ENCODE measurements around the gene FPR1.

FPR1 gene

GRCh38 chr19:51766461-51766860 is 14.8 kb upstream of the FPR1 start:
- no peaks in the 10 kb centered on the region for H3K9me3 ChIP-seq
- H3K4me3 ChIP-seq, result no peak overlapping the region
- in situ Hi-C loops (cut with MboI; ENCODE audit: low sequenced_read_pairs), result no loop called here
- no peaks in the 10 kb centered on the region for H3K4me1 ChIP-seq
- no peak for DNase-seq (ENCODE audit: low spot score in 2 of 2)
- no peaks in the 10 kb centered on the region for H3K36me3 ChIP-seq (replicated peaks)
- no peaks in the 10 kb centered on the region for H3K27me3 ChIP-seq (ENCODE audit: low read depth)

- Histone ChIP-seq H3K4me1 (no peaks in the 10 kb centered on the region), H3K4me3 (no peak overlapping the region), H3K36me3 (replicated peaks) (no peaks in the 10 kb centered on the region), H3K27me3 (ENCODE audit: low read depth) (no peaks in the 10 kb centered on the region), H3K9me3 (no peaks in the 10 kb centered on the region)
- no peak for DNase-seq (ENCODE audit: low spot score in 2 of 2)
- in situ Hi-C loops (cut with MboI; ENCODE audit: low sequenced_read_pairs), result no loop called here
These were observed 13.4 kb upstream of the FPR1 start for GRCh38 chr19:51765086-51765485.

GRCh38 chr19:51761696-51762095 is 10.0 kb upstream of the FPR1 start:
- Histone ChIP-seq H3K27me3 (ENCODE audit: low read depth) (no peaks in the 10 kb centered on the region), H3K4me3 (no peak overlapping the region)

GRCh38 chr19:51760697-51761356 is 9.1 kb upstream of the FPR1 start, which contains the start of gene FPR2:
FPR2 (plus strand) TSS chr19:51761180; CDS start chr19:51768659, 7,479 bp downstream.
- Histone ChIP-seq H3K4me3 (no peak within 1 kb of the TSS), H3K27me3 (ENCODE audit: low read depth) (no peaks in the 10 kb centered on the region), H3K36me3 (replicated peaks) (no peaks in the 10 kb centered on the region), H3K4me1 (no peaks in the 10 kb centered on the region), H3K9me3 (no peaks in the 10 kb centered on the region)
- no peak for DNase-seq (ENCODE audit: low spot score in 2 of 2)
- in situ Hi-C loops (cut with MboI; ENCODE audit: low sequenced_read_pairs), result no loop called here

More at GRCh38 chr19:51761696-51762095, 10.0 kb upstream of the FPR1 start:
- H3K36me3 ChIP-seq (replicated peaks), result no peaks in the 10 kb centered on the region
- no peak for DNase-seq (ENCODE audit: low spot score in 2 of 2)
- no peaks in the 10 kb centered on the region for H3K9me3 ChIP-seq
- in situ Hi-C loops (cut with MboI; ENCODE audit: low sequenced_read_pairs), result no loop called here
- H3K4me1 ChIP-seq, result no peaks in the 10 kb centered on the region

GRCh38 chr19:51755571-51755970 is 3.9 kb upstream of the FPR1 start:
- in situ Hi-C loops (cut with MboI; ENCODE audit: low sequenced_read_pairs), result no loop called here

GRCh38 chr19:51754770-51755169 is 3.1 kb upstream of the FPR1 start:
- H3K4me3 ChIP-seq, result no peak overlapping the region
- in situ Hi-C loops (cut with MboI; ENCODE audit: low sequenced_read_pairs), result no loop called here

More at GRCh38 chr19:51755571-51755970, 3.9 kb upstream of the FPR1 start:
- Histone ChIP-seq H3K4me3 (no peak overlapping the region), H3K36me3 (replicated peaks) (no peaks in the 10 kb centered on the region), H3K9me3 (no peaks in the 10 kb centered on the region), H3K4me1 (no peaks in the 10 kb centered on the region), H3K27me3 (ENCODE audit: low read depth) (no peaks in the 10 kb centered on the region)
- DNase-seq (ENCODE audit: low spot score in 2 of 2), result no peak

GRCh38 chr19:51754109-51754508 is 2.4 kb upstream of the FPR1 start:
- Histone ChIP-seq H3K9me3 (no peaks in the 10 kb centered on the region), H3K36me3 (replicated peaks) (no peaks in the 10 kb centered on the region), H3K4me1 (no peaks in the 10 kb centered on the region), H3K4me3 (no peak overlapping the region), H3K27me3 (ENCODE audit: low read depth) (no peaks in the 10 kb centered on the region)
- DNase-seq (ENCODE audit: low spot score in 2 of 2), result no peak
- in situ Hi-C loops (cut with MboI; ENCODE audit: low sequenced_read_pairs), result no loop called here

More at GRCh38 chr19:51754770-51755169, 3.1 kb upstream of the FPR1 start:
- DNase-seq (ENCODE audit: low spot score in 2 of 2), result no peak
- H3K27me3 ChIP-seq (ENCODE audit: low read depth), result no peaks in the 10 kb centered on the region
- no peaks in the 10 kb centered on the region for H3K9me3 ChIP-seq
- H3K4me1 ChIP-seq, result no peaks in the 10 kb centered on the region
- H3K36me3 ChIP-seq (replicated peaks), result no peaks in the 10 kb centered on the region

GRCh38 chr19:51750400-51751094 is 1.1 kb downstream of the FPR1 start:
- Histone ChIP-seq H3K4me1 (no peaks in the 10 kb centered on the region), H3K27me3 (ENCODE audit: low read depth) (no peaks in the 10 kb centered on the region), H3K9me3 (no peaks in the 10 kb centered on the region), H3K4me3 (no peak overlapping the region), H3K36me3 (replicated peaks) (no peaks in the 10 kb centered on the region)
- in situ Hi-C loops (cut with MboI; ENCODE audit: low sequenced_read_pairs), result no loop called here
- DNase-seq (ENCODE audit: low spot score in 2 of 2), result no peak

- Histone ChIP-seq H3K36me3 (replicated peaks) (no peaks in the 10 kb centered on the region), H3K4me3 (no peak overlapping the region), H3K4me1 (no peaks in the 10 kb centered on the region), H3K9me3 (no peaks in the 10 kb centered on the region), H3K27me3 (ENCODE audit: low read depth) (no peaks in the 10 kb centered on the region)
- in situ Hi-C loops (cut with MboI; ENCODE audit: low sequenced_read_pairs), result no loop called here
- DNase-seq (ENCODE audit: low spot score in 2 of 2), result no peak
These were observed 1.7 kb downstream of the FPR1 start for GRCh38 chr19:51749979-51750378.

- no peak overlapping the region for H3K4me3 ChIP-seq
- H3K36me3 ChIP-seq (replicated peaks), result no peaks in the 10 kb centered on the region
- in situ Hi-C loops (cut with MboI; ENCODE audit: low sequenced_read_pairs), result no loop called here
- DNase-seq (ENCODE audit: low spot score in 2 of 2), result no peak
- H3K4me1 ChIP-seq, result no peaks in the 10 kb centered on the region
- H3K9me3 ChIP-seq, result no peaks in the 10 kb centered on the region
- no peaks in the 10 kb centered on the region for H3K27me3 ChIP-seq (ENCODE audit: low read depth)
These were observed 4.9 kb downstream of the FPR1 start for GRCh38 chr19:51746731-51747130.

- Histone ChIP-seq H3K4me3 (no peak overlapping the region), H3K4me1 (no peaks in the 10 kb centered on the region), H3K9me3 (no peaks in the 10 kb centered on the region), H3K36me3 (replicated peaks) (no peaks in the 10 kb centered on the region), H3K27me3 (ENCODE audit: low read depth) (no peaks in the 10 kb centered on the region)
- DNase-seq (ENCODE audit: low spot score in 2 of 2), result no peak
- in situ Hi-C loops (cut with MboI; ENCODE audit: low sequenced_read_pairs), result no loop called here
These were observed 8.3 kb downstream of the FPR1 start for GRCh38 chr19:51743405-51743804.

GRCh38 chr19:51742789-51743188 is 8.9 kb downstream of the FPR1 start:
- no peak overlapping the region for H3K4me3 ChIP-seq
- in situ Hi-C loops (cut with MboI; ENCODE audit: low sequenced_read_pairs), result no loop called here
- H3K36me3 ChIP-seq (replicated peaks), result no peaks in the 10 kb centered on the region
- no peaks in the 10 kb centered on the region for H3K9me3 ChIP-seq
- H3K4me1 ChIP-seq, result no peaks in the 10 kb centered on the region
- no peaks in the 10 kb centered on the region for H3K27me3 ChIP-seq (ENCODE audit: low read depth)
- DNase-seq (ENCODE audit: low spot score in 2 of 2), result no peak

- Histone ChIP-seq H3K4me1 (no peaks in the 10 kb centered on the region), H3K27me3 (ENCODE audit: low read depth) (no peaks in the 10 kb centered on the region), H3K9me3 (no peaks in the 10 kb centered on the region), H3K4me3 (no peak overlapping the region), H3K36me3 (replicated peaks) (no peaks in the 10 kb centered on the region)
- DNase-seq (ENCODE audit: low spot score in 2 of 2), result no peak
- in situ Hi-C loops (cut with MboI; ENCODE audit: low sequenced_read_pairs), result no loop called here
These were observed 11.3 kb downstream of the FPR1 start for GRCh38 chr19:51740356-51740755.

GRCh38 chr19:51739466-51740213 is 12.0 kb downstream of the FPR1 start:
- Histone ChIP-seq H3K9me3 (no peaks in the 10 kb centered on the region), H3K4me3 (no peak overlapping the region), H3K27me3 (ENCODE audit: low read depth) (no peaks in the 10 kb centered on the region), H3K4me1 (no peaks in the 10 kb centered on the region), H3K36me3 (replicated peaks) (no peaks in the 10 kb centered on the region)
- in situ Hi-C loops (cut with MboI; ENCODE audit: low sequenced_read_pairs), result no loop called here
- DNase-seq (ENCODE audit: low spot score in 2 of 2), result no peak

Data from HAP-1 (cell line).